Melanocyte of skin (primary cell): ENCODE measurements around the gene FGF4. TPM values are rescaled to one million over a fixed set of nuclear protein-coding genes. Genes with fewer than 3 reads are reported as not detected.

Experiments
- total RNA-seq, 2 donors: library from RNA; depleted of rRNA; stranded (reverse); fragments of >200 nt; gene quantifications; 2 replicates each; pipeline ENCODE4 v1.2.3, GENCODE V29; 2012

Gene FGF4, protein sequence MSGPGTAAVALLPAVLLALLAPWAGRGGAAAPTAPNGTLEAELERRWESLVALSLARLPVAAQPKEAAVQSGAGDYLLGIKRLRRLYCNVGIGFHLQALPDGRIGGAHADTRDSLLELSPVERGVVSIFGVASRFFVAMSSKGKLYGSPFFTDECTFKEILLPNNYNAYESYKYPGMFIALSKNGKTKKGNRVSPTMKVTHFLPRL
- not detected for total RNA-seq

DNA sequence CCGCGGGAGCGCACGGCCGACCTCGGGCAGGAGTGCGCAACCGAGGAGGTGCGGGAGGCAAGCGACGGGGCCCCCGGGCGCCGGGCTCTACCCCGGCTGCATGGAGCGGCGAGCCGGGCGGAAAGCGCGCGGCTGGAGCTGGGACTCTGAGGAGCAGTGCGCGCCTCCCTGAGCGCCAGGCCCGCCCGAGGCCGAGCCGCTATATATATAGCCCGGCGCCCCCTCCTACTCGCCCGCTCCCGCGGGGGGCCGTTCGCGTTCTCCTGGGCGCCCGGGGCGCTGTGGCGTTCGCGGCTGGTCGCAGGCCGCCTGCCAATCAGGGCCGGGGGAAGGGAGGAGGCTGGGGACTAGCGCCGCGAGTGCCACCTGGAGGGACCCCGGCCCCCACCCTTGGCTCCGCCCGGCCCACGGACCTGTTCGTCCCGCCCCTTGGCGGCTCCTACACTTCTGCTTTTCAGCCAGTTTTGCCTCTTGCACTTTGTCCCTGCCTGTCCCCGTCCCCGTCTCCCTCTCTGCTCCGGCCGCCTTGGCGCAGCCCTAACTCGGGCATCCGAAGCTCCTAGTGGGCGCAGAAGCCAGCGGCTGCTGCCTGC lies at the start of gene FGF4:
Gene FGF4 (minus strand): TSS at position 179 of the 593 bp plus-strand sequence. CDS start 257 bp downstream, outside the sequence.

DNA sequence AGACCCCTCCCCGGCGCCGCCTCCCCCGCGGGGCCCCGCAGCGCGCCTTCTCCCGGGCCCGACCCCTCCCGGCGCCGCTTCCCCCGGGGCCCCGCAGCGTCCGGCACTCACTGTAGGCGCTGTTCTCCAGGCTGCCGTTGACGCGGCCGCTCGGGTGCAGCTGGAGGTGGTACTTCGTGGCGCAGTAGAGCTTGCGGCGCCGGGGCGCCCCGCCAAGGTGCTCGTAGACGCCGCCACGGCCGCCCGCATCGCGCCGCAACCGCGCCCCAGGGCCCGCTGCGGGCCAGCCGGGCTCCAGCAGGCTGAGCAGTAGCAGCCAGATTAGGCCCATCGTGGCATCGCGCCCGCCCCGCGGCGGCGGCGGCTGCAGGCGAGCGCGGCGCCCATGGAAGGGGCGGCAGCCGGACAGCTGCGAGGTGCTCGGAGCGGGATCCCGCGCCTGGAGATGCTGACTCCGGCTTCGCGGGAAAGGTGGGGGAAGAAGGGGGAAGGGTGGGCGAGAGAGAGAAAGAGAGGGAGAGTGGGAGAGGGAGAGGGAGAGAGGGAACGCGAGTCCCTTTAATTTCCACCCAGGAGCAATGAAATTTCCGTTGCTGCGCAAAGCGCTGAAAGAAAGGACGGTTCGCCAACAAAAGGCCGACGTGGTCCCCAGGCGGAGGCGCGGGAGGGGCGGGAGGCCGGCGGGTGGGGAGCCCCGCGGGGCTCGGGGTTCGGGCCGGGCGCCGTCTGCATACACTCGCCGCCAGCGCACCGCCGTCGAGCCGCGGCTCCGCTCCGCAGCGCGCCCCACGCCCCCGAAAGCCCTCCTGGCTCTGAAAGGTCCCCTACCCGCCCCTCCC lies 43.7 kb upstream of the FGF4 start, which contains the start of gene FGF3:
Gene FGF3 (minus strand): TSS at position 814 of the 839 bp plus-strand sequence. CDS start 483 bp downstream, at position 331.

Other genes with a start within 250 kb of the FGF4 start
- 100 to 1,000 TPM; 101 to 294 TPM for gene CCND1, start 134.2 kb downstream of the FGF4 start, total RNA-seq
- 10 to 100 TPM in 1 of 2 donors, 1 to 10 TPM in 1; 9.0 to 12.7 TPM for gene LTO1, start 100.0 kb downstream of the FGF4 start, total RNA-seq
- not detected for gene FGF19, start 71.3 kb downstream of the FGF4 start, total RNA-seq
- gene FGF3, start 44.1 kb upstream of the FGF4 start, total RNA-seq, result not detected